NCI-H2029 (cell line): ENCODE measurements around the gene FLNC.

ENCODE experiments used
- DNase-seq: peaks from one replicate; lab custom pipeline; 2025; lab: John Stamatoyannopoulos, UW

Gene FLNC

GRCh38 chr7:128846781-128847444 lies 16.7 kb downstream of the FLNC start:
- DNase-seq, result no peak

GRCh38 chr7:128847721-128848211 lies 17.6 kb downstream of the FLNC start:
- no peak for DNase-seq

GRCh38 chr7:128848289-128849155 lies 18.3 kb downstream of the FLNC start:
- no peak for DNase-seq

- DNase-seq, result no peak
Measured at GRCh38 chr7:128849156-128849515, 18.9 kb downstream of the FLNC start.

GRCh38 chr7:128849804-128850490 lies 19.7 kb downstream of the FLNC start:
- DNase-seq, result no peak

GRCh38 chr7:128852537-128853254 lies 22.5 kb downstream of the FLNC start:
- no peak for DNase-seq

GRCh38 chr7:128853799-128854198 lies 23.6 kb downstream of the FLNC start:
- no peak for DNase-seq

- no peak for DNase-seq
Measured at GRCh38 chr7:128854396-128854795, 24.2 kb downstream of the FLNC start.

GRCh38 chr7:128855559-128855958 lies 25.4 kb downstream of the FLNC start:
- no peak for DNase-seq

- no peak for DNase-seq
Measured at GRCh38 chr7:128856001-128856718, 26.0 kb downstream of the FLNC start.

- no peak for DNase-seq
Measured at GRCh38 chr7:128858380-128859231, 28.4 kb downstream of the FLNC start.

GRCh38 chr7:128859232-128860157 lies 29.3 kb downstream of the FLNC start:
- no peak for DNase-seq

GRCh38 chr7:128860158-128861073 lies 30.2 kb downstream of the FLNC start:
- DNase-seq, result no peak

GRCh38 chr7:128861957-128862570 lies 31.9 kb downstream of the FLNC start:
- DNase-seq, result no peak

- DNase-seq, result peak; percentile 92
Measured at GRCh38 chr7:128862571-128863432, 32.6 kb downstream of the FLNC start, which contains the start of gene ATP6V1F. Gene ATP6V1F (plus strand): TSS chr7:128862856. CDS start chr7:128862905, 49 bp downstream.

- DNase-seq, result peak; percentile 23
Measured at GRCh38 chr7:128863433-128863989, 33.3 kb downstream of the FLNC start.
